Stimulated activated naive CD8-positive, alpha-beta T cell treated with anti-CD3 and anti-CD28 coated beads, Interleukin-15, Interleukin-2, amounts not matched to agents 100 ng/mL and 50 ng/mL, for 24 hours (primary cell): Measurements from ENCODE around the gene PIAS4.
"Not testable (repeated sequence)": the region's sequence is repeated elsewhere in the genome, so short reads cannot be mapped to it uniquely, and the experiment has no call there.

ENCODE experiments used
- H3K27ac Mint-ChIP-seq: one replicate; pipeline ENCODE4 v1.8.0; 2021; ENCODE audit warnings: mild to moderate bottlenecking, mixed read lengths
- H3K27me3 Mint-ChIP-seq: one replicate; pipeline ENCODE4 v1.8.0; 2021; ENCODE audit warnings: mixed read lengths
- H3K36me3 Mint-ChIP-seq: one replicate; pipeline ENCODE4 v1.8.0; 2021; ENCODE audit warnings: low read depth, mixed read lengths
- H3K4me1 Mint-ChIP-seq: one replicate; pipeline ENCODE4 v1.8.0; 2021; ENCODE audit warnings: low read depth, mixed read lengths
- H3K4me3 Mint-ChIP-seq: one replicate; pipeline ENCODE4 v1.8.0; 2021; ENCODE audit warnings: mild to moderate bottlenecking, mixed read lengths
- H3K9me3 Mint-ChIP-seq: one replicate; pipeline ENCODE4 v1.8.0; 2021; ENCODE audit warnings: mixed read lengths

Gene PIAS4

DNA sequence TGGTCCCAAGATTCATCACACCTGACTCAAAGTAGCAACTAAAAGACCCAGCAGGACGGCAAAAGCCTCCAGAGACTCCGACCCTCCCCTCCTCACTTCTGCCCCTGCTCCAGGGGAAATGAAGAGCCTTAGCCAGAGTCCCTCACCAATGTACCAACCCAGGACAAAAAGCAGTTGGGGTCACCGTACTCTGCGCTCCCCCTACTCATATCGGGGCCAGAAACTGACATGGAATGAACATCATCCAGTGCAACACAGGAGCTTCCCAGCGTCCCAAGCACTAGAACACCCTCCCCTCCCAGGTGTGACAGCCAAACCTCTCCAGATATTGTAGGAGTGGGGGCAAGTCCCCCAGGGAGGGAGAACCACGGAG lies 24.0 kb upstream of the PIAS4 start:
- Mint-ChIP-seq H3K4me1 (peaks cover 80% of the 10 kb centered on the region), H3K27me3 (no peaks in the 10 kb centered on the region), H3K36me3 (peaks cover 63% of the 10 kb centered on the region), H3K9me3 (no peaks in the 10 kb centered on the region), H3K4me3 (peak overlapping the region; percentile 98), H3K27ac (peak overlapping the region; percentile 100)

DNA sequence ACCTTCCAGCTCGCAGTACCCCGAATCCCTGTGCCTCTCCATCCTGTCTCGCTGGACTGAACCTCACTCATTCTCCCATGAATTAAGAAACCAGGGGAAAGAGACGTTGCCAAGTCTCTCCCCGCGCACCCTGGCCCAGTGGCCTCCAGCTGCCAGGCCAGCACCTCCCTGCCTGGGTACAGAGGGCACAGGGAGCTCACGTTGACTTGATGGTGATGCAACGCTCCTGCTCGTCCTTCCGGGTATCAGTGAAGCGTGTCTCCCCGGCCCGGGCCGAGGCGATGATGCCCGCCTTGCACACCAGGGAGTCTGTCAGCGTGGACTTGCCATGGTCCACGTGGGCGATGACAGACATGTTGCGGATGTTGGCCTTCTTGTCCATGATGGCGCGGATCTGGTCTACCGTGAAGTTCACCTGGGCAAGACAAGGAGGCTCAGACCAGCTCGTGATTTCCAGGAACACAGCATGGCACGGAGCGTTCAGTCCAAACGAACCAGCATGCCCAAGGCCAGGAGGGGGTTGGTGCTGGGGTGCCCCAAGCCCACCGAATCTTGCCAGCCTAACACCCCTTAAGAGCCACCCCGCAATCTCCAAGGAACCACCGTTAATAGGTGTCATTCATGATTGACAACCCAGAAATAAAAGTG lies 23.5 kb upstream of the PIAS4 start:
- Mint-ChIP-seq H3K4me1 (peaks cover 79% of the 10 kb centered on the region), H3K27ac (peak overlapping the region; percentile 100), H3K9me3 (no peaks in the 10 kb centered on the region), H3K4me3 (peak overlapping the region; percentile 98), H3K27me3 (no peaks in the 10 kb centered on the region), H3K36me3 (peaks cover 60% of the 10 kb centered on the region)

DNA sequence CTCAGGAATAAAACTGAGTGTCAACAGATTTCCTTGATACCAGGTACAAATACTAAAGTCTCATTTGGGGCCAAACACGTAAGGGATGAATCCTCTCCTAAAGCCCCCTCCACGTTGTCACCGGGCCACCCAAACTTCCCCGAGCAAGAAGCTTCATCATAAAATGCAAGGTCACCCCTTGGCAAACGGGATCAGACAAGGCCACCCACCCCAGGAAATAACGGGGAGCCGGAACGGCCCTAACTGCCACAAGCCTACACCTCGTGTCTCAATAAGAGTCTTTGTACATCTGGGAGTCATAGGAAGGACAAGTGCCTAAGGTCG lies 23.0 kb upstream of the PIAS4 start:
- peak overlapping the region; percentile 98 for H3K4me3 Mint-ChIP-seq
- H3K4me1 Mint-ChIP-seq: peaks cover 78% of the 10 kb centered on the region
- peaks cover 55% of the 10 kb centered on the region for H3K36me3 Mint-ChIP-seq
- H3K27ac Mint-ChIP-seq: peak overlapping the region; percentile 100
- no peaks in the 10 kb centered on the region for H3K27me3 Mint-ChIP-seq
- no peaks in the 10 kb centered on the region for H3K9me3 Mint-ChIP-seq

DNA sequence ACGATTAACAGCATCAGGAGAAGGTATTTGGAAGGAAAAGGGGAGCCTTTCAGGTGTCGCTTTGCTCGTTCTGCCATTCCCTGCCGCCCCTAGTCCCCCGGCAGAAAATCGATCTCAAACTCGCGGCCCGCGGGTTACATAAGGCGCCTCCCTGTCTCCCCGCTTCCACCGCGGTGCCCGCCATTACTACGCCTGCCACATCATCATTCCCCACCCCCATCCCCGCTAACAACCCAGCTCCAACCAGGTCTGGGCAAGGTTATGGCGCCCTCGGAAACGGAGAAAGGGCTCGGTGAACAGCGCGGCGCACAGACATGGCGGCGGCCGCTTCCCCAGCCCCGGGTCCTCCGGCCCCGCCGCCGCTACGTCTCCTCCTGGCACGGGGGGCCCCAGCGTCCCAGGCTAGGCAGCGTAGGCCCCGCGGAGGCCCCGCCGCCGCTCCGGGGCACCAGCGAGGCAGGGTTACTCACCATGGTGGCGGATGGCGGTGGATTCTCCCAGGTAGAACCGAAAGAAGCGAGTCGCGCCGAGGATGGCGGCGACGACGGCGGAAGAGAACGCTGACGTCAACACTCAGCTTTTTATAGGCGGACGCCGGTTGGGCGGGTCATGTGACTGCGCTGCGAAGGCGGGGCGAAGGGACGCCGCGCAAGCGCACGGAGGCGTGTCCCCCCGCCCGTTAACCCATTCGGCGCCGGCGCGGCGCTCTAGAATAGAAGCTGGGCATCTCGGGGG lies 22.5 kb upstream of the PIAS4 start, which contains the start of gene EEF2:
TSS of gene EEF2 (minus strand) at position 556 of the 735 bp plus-strand sequence. CDS start at position 473, 83 bp downstream.
- H3K27ac Mint-ChIP-seq: peak within 1 kb of the TSS; percentile 100
- H3K4me3 Mint-ChIP-seq: peak within 1 kb of the TSS; percentile 98
- peaks cover 51% of the 10 kb centered on the region for H3K36me3 Mint-ChIP-seq
- H3K27me3 Mint-ChIP-seq: no peaks in the 10 kb centered on the region
- peaks cover 75% of the 10 kb centered on the region for H3K4me1 Mint-ChIP-seq
- H3K9me3 Mint-ChIP-seq: no peaks in the 10 kb centered on the region

DNA sequence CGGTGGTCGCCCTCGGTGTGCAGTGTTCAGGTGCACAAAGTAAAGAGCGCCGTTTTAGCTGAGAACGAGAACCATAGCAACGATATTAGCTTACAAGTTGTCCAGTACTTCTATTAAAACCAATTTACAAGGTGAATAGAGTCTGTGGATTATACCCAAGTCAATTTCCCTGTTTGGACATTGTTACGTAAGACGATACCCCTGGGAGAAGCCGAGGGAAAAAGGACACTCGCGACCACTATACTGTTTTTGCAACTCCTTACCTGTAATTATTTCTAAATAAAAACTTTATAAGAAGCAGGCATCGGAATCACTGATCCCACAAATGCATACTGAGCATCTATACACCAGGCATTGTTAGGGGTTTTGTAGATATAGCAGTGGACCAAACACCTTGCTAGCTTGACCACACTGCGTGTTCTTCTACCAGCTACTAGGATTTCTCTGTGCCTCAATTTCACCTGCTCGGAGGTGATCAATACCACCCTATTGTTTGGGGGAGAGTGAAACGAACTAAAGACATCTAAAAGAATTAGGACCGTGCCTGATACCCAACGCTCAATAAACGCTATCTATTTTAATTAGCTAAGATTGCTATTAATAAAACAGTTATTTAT lies 21.8 kb upstream of the PIAS4 start:
- Mint-ChIP-seq H3K36me3 (peaks cover 44% of the 10 kb centered on the region), H3K9me3 (peaks cover 2% of the 10 kb centered on the region), H3K4me1 (peaks cover 79% of the 10 kb centered on the region), H3K4me3 (peak overlapping the region; percentile 98), H3K27me3 (no peaks in the 10 kb centered on the region), H3K27ac (peak overlapping the region; percentile 100)

DNA sequence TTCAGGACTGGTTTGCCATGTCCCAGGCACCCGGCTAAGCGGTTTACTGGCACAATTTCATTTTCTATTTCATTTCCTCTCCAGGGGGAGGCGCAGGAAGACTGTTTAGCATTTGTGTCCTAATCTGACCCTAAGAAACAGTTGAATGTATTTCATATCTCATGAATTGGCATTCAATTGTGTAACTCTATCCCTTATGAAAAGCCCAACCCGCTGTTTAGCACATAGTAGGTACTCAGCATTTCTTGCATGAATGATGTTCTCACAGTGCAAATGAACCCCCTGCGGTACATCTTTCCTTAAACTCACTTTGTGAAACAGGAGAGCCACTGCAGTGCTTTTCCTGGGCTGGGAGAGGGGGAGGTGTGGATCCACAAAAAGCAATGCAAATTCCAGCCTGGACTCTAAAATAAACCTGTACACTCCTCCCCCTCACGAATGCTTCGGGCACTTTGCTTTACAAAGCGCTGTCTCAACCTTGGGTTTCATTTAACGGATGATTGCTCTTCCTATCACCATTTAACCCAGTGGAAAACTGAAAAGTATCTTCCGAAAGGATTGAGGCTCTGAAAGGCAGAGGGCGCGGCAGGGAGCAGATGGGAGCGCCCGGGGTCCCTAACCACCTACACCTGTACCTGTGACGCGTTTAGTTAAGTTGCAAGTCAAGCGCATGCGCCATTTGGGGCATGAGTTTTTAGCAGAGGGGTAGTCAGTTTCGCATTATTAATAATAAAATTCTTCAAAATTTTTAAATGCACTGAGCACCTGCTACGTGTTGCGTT lies 21.1 kb upstream of the PIAS4 start:
- Mint-ChIP-seq H3K27ac (peak overlapping the region; percentile 100), H3K4me1 (peaks cover 75% of the 10 kb centered on the region), H3K27me3 (no peaks in the 10 kb centered on the region), H3K9me3 (peaks cover 4% of the 10 kb centered on the region), H3K36me3 (peaks cover 39% of the 10 kb centered on the region), H3K4me3 (peak overlapping the region; percentile 98)

DNA sequence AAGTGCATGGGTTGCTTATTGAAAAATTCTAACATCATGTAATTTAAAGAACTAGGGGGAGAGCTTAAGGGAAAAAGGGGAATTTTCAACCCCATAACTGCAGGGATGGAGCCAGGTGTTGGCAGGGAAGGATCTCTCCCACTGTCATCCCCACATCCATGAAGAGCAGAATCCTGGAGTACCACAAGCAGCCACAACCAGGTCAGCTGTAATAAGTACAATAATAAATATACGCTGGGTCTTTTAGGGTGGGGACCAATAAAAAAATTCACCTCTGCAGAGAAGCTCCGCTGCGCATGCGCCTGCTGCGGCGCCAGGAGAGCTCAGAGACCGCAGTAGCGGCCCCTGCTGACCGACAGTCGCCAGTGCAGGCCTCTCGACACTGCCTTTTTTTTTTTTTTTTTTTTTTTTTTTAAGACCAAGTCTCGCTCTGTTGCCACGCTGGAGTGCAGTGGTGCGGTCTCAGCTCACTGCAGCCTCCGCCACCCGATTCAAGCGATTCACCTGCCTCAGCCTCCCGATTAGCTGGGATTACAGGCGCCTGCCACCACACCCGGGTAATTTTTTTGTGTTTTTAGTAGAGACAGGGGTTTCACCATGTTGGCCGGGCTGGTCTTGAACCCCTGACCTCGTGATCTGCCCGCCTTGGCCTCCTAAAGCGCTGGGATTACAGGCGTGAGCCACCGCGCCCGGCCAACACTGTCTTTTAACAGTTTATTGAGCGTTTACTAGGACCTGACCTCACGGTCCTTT lies 19.7 kb upstream of the PIAS4 start:
- Mint-ChIP-seq H3K9me3 (peaks cover 4% of the 10 kb centered on the region), H3K27me3 (no peaks in the 10 kb centered on the region), H3K4me1 (peaks cover 63% of the 10 kb centered on the region), H3K27ac (peak overlapping the region; percentile 85), H3K36me3 (peaks cover 26% of the 10 kb centered on the region), H3K4me3 (peak overlapping the region; percentile 98)

DNA sequence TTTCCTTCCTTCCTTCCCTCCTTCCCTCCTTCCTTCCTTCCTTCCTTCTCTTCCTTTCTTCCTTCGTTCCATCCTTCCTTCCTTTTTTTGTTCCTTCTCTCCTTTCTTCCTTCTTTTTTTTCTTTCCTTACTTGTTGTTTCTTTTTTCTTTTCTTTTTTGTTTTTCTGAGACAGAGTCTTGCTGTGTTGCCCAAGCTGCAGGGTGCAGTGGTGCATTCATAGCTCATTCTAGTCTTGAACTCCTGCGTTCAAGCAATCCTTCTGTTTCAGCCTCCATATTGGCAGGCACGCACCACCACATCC lies 16.8 kb upstream of the PIAS4 start:
- no peaks in the 10 kb centered on the region for H3K27me3 Mint-ChIP-seq
- H3K4me1 Mint-ChIP-seq: peaks cover 36% of the 10 kb centered on the region
- H3K36me3 Mint-ChIP-seq: no peaks in the 10 kb centered on the region
- H3K9me3 Mint-ChIP-seq: peaks cover 4% of the 10 kb centered on the region
- peak overlapping the region; percentile 38 for H3K4me3 Mint-ChIP-seq
- H3K27ac Mint-ChIP-seq: peak overlapping the region; percentile 87

DNA sequence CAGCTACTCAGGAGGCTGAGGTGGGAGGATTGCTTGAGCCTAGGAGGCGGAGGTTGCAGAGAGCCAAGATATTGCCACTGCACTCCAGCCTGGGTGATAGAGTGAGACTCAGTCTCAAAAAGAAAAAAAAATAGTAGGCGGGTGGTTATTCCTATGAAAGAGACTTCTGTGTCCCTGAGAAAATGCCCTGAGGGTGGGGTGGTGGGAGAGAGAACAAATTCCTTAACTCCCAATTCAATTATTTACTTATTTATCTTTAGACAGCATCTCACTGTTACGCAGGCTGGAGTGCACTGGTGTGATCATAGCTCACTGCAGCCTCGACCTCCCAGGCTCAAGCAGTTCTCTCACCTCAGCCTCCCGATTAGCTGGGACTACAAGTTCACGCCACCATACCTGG lies 11.9 kb upstream of the PIAS4 start:
- no peaks in the 10 kb centered on the region for H3K36me3 Mint-ChIP-seq
- no peak overlapping the region for H3K4me3 Mint-ChIP-seq
- H3K9me3 Mint-ChIP-seq: peaks cover 4% of the 10 kb centered on the region

DNA sequence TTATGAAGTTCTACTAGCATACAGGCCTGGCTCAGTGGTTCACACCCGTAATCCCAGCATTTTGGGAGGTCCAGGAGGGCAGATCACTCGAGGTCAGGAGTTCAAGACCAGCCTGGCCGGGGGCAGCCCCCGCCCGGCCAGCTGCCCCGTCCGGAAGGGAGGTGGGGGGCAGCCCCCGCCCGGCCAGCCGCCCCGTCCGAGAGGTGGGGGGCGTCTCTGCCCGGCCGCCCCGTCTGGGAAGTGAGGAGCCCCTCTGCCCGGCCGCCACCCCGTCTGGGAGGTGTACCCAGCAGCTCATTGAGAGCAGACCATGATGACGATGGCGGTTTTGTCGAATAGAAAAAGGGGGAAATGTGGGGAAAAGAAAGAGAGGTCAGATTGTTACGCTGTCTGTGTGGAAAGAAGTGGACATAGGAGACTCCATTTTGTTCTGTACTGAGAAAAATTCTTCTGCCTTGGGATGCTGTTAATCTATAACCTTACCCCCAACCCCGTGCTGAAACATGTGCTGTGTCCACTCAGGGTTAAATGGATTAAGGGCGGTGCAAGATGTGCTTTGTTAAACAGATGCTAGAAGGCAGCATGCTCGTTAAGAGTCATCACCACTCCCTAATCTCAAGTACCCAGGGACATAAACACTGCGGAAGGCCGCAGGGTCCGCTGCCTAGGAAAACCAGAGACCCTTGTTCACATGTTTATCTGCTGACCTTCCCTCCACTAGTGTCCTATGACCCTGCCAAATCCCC lies 8.7 kb upstream of the PIAS4 start:
- not testable (repeated sequence) for H3K27me3 Mint-ChIP-seq, H3K4me3 Mint-ChIP-seq, H3K9me3 Mint-ChIP-seq, H3K27ac Mint-ChIP-seq, H3K36me3 Mint-ChIP-seq, H3K4me1 Mint-ChIP-seq

More for the DNA sequence above, 11.9 kb upstream of the PIAS4 start:
- H3K4me1 Mint-ChIP-seq: peaks cover 8% of the 10 kb centered on the region
- H3K27ac Mint-ChIP-seq: no peak overlapping the region
- no peaks in the 10 kb centered on the region for H3K27me3 Mint-ChIP-seq

DNA sequence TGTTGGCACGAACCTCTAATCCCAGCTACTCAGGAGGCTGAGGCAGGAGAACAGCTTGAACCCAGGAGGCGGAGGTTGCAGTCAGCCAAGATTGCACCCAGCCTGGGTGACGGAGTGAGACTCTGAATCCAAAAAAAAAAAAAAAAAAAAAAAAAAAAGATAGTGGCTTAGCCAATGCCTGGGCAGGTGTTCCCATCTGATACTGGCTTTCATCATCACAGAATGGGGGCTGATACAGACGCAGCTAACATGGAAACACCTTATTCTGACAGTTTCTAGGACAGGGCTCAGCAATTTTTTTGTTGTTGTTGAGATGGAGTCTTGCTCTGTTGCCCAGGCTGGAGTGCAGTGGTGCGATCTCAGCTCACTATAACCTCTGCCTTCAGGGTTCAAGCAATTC lies 6.7 kb upstream of the PIAS4 start:
- H3K27me3 Mint-ChIP-seq, H3K4me3 Mint-ChIP-seq, H3K4me1 Mint-ChIP-seq, H3K9me3 Mint-ChIP-seq, H3K36me3 Mint-ChIP-seq, H3K27ac Mint-ChIP-seq: not testable (repeated sequence)

DNA sequence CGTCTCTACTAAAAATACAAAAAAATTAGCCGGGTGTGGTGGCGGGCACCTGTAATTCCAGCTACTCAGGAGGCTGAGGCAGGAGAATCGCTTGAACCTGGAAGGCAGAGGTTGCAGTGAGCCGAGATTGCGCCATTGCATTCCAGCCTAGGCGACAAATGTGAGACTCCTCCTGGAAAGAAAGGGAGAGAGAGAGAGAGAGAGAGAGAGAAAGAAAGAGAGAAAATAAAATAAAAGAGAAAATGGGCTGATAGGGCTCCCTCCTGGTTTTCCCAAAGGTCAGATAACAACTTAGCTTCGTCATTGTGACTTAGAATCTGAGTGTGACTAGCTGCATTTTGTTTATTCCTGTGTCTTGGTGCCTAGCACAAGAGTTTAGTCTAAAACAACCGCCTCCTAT lies 2.1 kb upstream of the PIAS4 start:
- peak overlapping the region; percentile 45 for H3K4me3 Mint-ChIP-seq
- not testable (repeated sequence) for H3K36me3 Mint-ChIP-seq, H3K27ac Mint-ChIP-seq, H3K9me3 Mint-ChIP-seq, H3K27me3 Mint-ChIP-seq
- peaks cover 25% of the 10 kb centered on the region for H3K4me1 Mint-ChIP-seq

DNA sequence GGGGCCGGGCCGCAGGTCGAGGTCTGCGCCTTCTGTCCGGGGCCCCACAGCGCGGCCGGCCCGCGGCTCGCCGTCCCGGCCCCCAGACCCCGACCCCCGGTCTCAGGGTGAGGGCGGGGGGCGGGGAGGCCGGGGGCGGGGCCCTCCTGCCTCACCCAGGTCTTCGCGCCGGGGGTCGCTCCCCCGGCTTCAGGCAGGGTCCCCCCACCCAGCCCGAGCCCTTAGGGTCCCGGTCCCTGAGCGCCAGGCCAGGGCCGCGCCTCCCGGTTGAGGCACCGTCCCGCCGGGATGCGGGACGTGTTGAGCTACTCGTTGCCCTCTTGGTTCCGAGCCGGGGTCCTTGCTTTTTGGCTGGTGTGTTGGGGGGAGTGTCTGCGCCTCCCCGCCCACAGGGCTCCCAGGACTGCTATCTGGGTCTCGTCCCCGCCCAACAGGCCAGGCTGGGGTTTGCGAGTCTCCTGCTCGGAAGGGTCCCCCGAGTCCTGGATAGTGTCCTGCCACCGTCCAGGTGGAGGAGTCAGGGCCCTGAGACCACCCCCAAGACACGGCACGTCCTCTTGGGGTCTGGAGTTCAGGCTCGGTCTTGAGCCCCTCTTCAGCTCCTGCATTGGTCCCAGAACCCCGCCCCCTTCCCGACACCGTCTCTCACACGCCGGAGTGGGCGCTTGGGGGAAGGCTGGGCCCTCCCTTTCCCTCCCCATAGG lies 452 bp downstream of the PIAS4 start:
- Mint-ChIP-seq H3K4me1 (peaks cover 38% of the 10 kb centered on the region), H3K27me3 (no peaks in the 10 kb centered on the region), H3K9me3 (no peaks in the 10 kb centered on the region), H3K4me3 (peak overlapping the region; percentile 87), H3K36me3 (no peaks in the 10 kb centered on the region), H3K27ac (peak overlapping the region; percentile 78)
